ENCODE data around the gene FOXK1. TPM values are rescaled to one million over a fixed set of nuclear protein-coding genes. Genes with fewer than 3 reads are reported as not detected.
"Not testable (repeated sequence)": the region's sequence is repeated elsewhere in the genome, so short reads cannot be mapped to it uniquely, and the experiment has no call there.

FOXK1 gene
- total RNA-seq, result 22.6 TPM

DNA sequence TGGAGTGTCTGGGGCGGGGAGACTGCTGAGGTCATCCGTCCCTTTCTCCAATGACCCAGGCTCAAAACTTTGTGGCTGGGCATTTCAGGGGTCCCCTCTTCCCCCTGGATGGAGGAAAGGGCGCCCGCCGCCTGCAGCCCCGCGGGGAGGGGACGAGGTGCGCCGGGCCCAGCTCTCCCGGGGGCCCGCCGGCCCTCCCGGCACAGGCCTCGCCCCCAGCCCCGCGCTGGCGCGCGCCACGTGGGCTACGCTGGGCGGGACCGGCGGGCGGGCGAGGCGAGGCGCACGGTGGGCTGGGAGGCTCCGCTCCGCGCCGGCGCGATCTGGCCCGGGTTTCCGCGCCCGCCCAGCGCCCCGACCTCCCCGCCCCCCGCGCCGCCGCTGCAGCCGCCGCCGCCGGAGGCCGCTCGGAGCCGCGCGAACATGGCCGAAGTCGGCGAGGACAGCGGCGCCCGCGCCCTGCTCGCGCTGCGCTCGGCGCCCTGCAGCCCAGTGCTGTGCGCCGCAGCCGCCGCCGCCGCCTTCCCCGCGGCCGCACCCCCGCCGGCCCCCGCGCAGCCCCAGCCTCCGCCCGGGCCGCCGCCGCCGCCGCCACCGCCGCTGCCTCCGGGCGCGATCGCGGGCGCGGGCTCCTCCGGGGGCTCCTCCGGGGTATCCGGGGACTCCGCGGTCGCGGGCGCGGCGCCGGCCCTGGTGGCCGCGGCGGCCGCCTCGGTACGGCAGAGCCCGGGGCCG is at the start of gene FOXK1:
Gene FOXK1, plus strand, starts transcription at position 410 of the 735 bp plus-strand sequence. Its CDS starts 14 bp downstream, at position 424.
- DNase-seq (ENCODE audit: low read depth in 2 of 3, low spot score in 2 of 3), result peak; percentile 55 to 80 (median 77)

DNA sequence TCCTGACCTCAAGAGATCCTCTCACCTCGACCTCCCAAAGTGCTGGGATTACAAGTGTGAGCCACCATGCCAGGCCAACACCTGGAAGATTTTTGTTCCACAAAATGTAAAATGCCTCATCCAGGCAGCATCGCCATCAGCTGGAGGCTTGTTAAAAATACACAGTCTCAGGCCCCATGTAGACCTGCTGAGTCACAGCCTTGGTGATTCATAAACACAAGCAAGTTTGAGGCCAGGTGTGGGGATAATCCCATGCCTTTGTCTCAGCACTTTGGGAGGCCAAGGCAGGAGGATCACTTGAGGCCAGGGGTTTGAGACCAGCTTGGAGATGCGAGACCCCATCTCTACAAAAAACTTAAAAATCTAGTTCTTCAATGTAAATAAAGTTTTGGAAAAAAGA is 49.1 kb upstream of the FOXK1 start:
- DNase-seq (ENCODE audit: low read depth in 2 of 3, low spot score in 2 of 3), result peak in 2 of 3 donors; percentile 37 to 49

DNA sequence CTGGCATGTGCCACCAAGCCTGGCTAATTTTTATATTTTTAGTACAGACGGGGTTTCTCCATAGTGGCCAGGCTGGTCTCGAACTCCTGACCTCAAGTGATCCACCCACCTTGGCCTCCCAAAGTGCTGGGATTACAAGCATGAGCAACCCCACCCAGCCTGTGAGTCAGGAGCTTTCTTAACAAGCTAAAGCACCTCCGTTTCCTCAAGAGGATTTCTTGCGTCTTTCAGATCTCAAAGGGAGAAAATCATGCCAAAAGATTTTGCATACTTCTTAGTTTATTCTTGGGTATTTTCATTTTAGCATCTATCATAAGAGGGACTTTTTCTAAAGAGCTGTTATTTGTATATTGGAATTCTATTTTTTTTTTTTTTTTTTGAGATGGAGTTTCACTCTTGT is 47.9 kb upstream of the FOXK1 start:
- no peak for DNase-seq (ENCODE audit: low read depth in 2 of 3, low spot score in 2 of 3)

DNA sequence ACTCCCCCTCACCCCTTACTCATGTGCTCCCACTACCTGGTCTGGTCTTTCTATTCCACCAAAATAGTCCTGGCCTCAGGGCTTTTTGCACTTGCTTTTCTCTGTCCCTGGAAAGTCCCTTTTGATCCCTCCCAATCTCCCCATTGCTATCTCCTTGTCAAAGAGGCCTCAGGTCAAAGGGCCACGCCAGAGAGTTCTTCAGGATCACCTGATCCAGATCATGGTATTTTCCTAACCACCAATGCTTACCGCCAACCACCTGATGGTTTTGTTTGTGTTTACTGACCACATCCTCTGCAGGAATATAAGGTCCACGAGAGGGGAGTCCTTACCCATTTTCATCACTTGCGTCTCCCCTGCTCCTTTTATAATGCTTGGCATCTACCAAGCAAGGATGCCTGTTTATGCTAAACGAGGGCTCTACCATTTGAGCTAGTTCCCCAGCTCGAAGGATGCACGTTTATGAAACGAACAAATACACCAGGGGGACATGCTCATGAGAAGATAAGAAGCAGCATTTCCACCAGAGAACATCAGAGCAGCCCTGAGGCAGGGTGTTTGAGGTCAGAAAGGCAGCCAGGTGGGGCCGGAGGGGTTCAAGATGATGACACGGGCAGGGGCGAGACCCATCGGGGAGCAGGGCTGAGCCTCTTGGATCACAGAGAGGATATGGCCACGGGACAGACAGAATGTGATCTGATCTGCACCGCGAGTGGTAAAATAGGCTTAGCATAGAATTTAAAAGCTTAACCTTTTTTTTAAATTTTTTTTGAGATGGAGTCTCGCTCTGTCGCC is 43.1 kb upstream of the FOXK1 start:
- no peak for DNase-seq (ENCODE audit: low read depth in 2 of 3, low spot score in 2 of 3)

DNA sequence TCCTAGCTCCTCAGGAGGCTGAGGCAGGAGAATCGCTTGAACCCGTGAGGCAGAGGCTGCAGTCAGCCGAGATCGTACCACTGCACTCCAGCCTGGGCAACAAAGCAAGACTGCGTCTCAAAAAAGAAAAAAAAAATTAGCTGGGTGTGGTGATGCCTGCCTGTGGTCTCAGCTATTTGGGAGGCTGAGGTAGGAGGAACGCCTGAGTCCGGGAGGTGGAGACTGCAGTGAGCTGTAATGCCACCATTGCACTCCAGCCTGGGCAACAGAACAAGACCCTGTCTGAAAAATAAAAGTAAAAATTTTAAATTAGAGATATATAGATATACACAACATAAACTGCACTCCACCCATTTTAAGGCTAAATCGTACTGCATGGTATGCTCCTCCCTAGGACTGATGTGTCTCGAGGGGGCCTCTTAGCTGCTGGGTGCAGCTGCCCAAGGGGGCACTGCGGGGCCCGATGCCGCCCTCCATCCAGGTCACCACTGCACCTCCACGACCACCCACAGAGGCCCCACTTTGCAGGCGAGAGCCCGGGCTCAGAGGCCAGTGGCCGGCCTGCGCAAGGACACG is 40.9 kb upstream of the FOXK1 start:
- DNase-seq (ENCODE audit: low read depth in 2 of 3, low spot score in 2 of 3), result no peak

DNA sequence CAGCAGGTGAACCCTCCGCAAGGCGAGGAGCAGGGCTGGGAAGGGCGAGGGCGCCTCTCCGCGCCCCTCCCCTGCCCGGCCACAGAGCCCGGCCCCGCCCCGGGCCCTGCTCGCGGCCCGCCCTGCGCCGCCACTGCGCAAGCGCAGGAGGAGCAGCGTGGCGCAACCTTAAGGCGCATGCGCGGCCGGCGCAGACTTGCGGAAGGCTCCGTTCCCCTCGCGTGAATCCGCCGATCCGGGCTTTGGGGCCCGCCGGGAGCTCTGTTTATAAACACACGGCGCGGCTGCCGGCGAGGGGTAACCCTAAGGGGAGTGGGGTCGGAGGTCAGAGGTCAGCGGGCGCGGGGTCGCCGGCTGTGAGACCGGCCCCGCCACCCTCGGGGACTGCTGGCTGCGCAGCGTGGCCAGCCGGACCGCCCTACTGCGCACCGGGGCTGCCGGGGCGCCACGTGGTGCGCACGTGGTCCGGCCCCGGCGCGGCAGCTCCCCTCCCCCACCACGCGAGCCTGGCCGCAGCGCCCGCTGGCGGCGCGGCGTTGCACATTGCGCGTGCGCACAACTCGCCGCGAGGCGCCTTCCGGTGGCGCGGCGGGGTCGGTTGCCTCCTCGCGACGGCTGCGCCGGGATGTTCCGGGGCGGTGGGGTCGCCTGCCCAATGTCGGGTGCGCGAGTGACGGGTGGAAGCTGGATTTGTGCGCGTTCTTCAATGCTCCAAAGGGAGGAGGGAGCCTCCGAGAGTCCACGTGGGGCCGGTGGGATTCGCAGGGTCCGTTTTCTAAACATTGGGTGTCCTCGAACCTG is 40.2 kb upstream of the FOXK1 start:
- DNase-seq (ENCODE audit: low read depth in 2 of 3, low spot score in 2 of 3), result peak; percentile 95 to 99 (median 97)

DNA sequence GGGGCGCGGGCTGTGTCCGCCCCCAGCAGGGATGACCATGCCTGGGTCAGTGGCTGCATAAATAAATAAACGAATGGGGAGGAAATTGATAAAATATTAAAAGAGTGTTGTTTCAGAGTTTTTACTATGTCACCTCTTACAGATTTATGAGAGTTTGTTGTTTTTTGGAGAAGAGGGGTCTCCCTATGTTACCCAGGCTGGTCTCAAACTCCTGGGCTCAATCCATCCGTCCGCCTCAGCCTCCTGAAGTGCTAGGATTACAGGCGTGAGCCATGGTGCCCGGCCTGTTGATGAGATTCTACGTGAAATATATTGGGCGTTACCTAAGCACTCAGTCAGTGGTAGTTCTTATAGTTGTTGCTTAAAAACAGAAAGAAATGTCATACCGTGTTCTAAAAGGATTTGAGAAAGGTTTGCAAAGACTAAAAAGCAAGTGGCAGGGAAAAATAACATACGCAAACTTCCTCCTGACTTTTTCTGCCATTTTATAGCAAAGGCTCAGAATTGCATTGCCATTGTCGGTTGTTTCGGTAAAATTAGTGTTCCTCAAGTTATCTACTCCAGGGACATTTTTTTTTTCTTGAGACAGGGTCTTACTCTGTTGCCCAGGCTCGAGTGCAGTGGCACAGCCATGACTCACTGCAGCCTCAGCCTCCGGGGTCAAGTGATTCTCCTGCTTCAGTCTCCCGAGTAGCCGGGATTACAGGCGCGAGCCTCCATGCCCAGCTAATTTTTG is 39.5 kb upstream of the FOXK1 start:
- DNase-seq (ENCODE audit: low read depth in 2 of 3, low spot score in 2 of 3), result peak in 1 of 3 donors; percentile 27

DNA sequence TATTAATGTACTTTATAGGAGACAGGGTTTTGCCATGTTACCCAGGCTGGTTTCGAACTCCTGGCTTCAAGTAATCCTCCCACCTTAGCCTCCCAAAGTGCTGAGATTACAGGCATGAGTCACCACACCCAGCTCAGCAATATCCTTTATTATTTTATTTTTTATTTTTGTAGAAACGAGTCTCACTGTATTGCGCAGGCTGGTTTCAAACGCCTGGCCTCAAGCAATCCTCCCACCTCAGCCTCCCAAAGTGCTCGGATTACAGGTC is 39.0 kb upstream of the FOXK1 start:
- not testable (repeated sequence) for DNase-seq (ENCODE audit: low read depth in 2 of 3, low spot score in 2 of 3)

DNA sequence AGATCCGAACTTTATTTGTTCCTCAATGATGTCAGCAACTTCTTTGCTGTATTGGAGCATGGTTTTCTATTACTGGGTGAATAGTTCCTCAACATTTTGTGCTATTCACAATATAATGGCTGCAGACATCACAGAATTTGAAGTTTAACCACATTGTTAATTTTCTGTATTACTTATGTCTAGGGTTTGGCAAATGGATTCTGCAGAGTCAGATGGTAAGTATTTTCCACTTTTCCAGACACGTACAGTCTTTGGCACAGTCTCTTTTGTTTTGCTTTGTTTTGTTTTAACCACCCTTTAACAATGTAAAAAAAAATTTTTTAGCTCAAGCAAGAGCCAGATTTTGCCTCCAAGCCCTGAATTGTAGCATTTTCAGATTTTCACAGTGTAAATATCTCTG is 36.8 kb upstream of the FOXK1 start:
- DNase-seq (ENCODE audit: low read depth in 2 of 3, low spot score in 2 of 3), result no peak

DNA sequence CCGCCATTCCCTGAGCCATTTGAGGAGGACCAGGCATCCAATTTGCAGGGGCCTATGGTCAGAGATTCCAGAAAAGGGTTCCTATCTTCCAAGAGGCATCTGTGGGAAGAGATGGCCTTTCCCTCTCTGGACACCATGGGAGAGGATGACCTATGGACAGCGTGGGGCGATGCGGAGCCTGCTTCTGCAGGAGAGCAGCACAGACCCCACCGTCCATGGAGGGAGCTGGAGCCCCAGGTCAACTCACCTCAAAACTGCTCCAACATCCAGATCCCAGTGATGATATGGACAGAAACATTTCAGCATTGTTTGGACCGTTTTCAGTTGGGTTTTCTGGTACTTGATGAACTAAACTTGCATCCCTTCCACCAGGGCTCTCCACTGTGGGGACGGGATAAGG is 34.0 kb upstream of the FOXK1 start:
- no peak for DNase-seq (ENCODE audit: low read depth in 2 of 3, low spot score in 2 of 3)

DNA sequence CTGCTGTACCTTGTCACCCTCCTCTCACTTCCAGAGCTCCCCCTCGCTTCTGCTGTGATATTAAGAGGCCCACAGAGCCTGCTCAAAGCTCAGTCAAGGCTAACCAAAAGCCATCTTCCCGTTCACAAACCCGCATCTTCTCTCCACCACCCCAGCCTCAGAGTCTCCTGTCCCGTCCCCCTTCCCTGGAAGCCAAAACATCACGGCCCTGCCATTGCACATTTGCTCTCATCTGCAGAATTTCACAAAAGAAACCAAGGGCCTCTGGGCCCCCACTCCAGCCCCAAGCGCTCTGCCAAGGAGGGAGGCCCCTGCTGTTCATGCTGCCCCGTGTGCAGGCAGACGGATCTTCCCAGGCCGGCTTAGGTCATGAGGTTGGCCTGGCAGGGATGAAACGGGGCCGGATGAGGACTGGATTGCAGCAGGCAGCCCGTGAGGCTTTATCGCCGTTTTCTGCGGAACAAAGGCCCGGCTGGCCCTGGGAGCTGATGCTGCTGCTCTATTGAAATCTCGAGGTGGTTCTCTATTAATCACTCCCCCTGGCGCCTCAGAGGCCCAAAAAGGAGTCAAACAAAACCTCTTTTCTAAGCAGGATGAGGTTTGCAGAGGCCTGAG is 31.6 kb upstream of the FOXK1 start:
- no peak for DNase-seq (ENCODE audit: low read depth in 2 of 3, low spot score in 2 of 3)

DNA sequence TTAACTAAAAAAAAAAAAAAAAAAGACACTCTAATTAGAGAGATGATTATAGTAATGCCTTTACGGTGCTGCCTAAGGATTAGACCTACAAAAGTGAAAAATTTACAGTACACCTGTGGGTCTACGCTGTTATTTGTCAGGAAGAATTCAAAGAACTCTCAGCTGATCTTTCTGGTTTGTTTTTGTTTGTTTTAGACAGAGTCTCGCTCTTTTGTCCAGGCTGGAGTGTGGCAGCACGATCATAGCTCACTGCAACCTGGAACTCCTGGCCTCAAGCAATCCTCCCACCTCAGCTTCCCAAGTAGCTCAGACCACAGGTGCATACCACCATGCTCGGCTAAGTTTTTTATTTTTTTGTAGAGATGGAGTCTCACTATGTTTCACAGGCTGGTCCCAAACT is 28.3 kb upstream of the FOXK1 start:
- no peak for DNase-seq (ENCODE audit: low read depth in 2 of 3, low spot score in 2 of 3)

DNA sequence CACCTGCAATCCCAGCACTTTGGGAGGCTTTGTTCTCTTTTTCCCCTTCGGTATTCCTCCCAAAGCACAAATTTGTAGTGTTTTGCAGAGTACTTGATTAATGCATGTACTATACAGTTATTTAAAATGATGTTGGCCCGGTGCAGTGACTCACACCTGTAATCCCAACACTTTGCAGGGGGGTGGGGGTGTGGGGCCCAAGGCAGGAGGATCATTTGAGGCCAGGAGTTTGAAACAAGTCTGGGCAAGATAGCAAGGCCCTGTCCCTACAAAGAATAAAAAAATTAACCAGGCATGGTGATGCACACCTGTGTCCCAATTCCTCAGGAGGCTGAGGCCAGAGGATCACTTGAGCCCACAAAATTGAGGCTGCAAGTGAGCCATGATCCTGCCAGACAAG is 26.8 kb upstream of the FOXK1 start:
- DNase-seq (ENCODE audit: low read depth in 2 of 3, low spot score in 2 of 3), result no peak

DNA sequence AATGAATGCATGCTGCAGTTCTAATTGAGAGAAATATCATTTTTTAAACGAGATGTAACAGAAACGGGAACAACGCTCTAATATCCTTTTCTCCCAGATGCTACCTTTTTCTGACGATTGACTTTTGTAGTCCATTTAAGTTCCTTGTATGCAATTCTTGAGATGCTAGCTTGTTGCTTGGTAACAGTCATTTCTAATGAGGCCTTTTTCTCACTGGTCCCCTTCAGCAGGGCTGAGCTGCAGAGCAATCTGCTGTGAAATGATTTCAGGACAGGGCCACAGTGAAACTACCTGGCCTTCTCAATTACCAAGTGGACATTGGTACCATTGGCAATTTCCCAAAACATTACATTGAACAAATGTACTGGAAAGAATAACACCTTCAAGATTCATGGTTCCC is 26.2 kb upstream of the FOXK1 start:
- no peak for DNase-seq (ENCODE audit: low read depth in 2 of 3, low spot score in 2 of 3)

DNA sequence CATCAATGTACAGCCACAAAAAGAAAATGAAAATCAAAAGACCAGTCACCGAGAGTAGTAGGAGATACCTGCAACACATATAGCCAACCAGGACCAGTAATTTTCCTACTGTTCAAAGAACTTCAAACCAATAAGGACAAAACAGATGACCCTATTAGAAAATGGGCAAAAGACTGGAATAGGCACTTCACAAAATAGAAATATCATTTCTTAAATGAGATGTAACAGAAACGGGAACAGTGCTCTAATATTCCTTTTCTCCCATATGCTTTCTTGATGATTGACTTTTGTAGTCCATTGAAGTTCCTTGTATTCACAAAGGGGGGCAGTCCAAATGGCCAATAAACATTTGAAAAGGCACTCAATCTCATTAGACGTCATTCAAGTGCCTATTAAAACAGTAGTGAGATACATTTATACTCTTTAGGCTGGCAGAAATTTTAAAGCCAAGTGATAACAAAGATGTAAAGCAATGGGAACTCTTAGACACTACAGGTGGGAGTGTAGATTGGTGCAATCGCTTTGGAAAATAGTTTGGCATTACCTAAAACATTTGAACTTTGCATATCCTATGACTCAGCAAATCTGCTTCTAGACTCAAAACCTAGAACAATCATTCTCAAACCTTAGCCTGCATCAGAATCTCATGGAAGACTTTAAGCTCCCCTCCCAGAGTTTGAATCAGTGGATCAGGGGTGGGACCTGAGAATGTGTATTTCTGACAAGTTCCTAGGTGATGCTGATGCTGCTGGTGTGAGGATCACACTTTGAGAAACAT is 24.3 kb upstream of the FOXK1 start:
- no peak for DNase-seq (ENCODE audit: low read depth in 2 of 3, low spot score in 2 of 3)

DNA sequence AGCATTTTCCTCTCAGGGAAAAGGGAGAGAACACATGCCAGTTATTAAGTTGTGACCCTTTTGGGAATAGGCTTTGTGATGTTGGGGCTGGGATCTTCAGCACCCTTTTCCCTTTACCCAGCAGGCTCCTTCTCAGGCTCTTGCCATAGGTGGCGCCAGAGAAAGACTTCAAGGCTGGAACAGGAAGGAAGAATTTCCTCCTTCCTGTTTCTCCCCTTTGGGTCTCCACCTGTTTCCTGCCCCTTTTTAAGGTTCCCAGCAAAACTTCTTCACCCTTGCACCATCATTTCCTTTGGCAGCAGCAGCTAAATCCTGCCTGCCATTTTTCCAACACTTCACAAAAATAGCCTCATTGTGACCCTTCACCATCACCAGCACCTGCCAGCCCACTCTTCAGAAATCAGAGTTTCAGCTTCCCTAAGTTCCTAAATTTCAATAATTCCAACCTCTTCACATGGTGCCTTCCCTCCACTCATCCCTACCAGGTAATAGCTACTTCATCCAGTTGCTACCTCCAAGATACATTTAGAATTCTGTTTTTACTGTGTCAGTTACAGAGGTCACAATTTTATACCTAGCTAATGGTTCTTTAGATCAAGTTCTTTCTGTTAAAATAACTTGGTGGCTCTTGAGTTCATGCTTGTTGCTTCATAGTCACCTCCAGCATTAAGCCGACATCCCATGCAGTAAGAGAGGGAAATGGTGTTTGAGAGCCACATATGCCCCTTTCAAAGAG is 22.4 kb upstream of the FOXK1 start:
- no peak for DNase-seq (ENCODE audit: low read depth in 2 of 3, low spot score in 2 of 3)

DNA sequence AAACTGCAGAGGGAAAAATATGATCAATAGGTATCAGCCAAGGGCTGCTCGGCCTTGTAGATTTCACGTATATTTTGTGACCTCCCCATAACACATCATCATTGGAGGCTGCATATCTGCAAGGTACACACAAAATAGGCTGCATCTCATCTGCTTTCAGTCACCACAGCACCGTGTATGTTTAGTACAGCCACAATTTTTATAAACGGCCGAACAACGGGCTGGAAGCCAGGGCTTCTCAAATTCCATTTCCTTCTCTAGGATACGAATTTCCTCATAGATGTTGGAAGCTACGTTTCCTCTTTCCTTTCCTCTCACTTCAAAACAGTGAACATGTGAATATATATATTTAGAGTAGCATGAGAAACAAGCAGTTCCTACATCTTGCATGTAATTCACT is 20.2 kb upstream of the FOXK1 start:
- DNase-seq (ENCODE audit: low read depth in 2 of 3, low spot score in 2 of 3), result no peak

DNA sequence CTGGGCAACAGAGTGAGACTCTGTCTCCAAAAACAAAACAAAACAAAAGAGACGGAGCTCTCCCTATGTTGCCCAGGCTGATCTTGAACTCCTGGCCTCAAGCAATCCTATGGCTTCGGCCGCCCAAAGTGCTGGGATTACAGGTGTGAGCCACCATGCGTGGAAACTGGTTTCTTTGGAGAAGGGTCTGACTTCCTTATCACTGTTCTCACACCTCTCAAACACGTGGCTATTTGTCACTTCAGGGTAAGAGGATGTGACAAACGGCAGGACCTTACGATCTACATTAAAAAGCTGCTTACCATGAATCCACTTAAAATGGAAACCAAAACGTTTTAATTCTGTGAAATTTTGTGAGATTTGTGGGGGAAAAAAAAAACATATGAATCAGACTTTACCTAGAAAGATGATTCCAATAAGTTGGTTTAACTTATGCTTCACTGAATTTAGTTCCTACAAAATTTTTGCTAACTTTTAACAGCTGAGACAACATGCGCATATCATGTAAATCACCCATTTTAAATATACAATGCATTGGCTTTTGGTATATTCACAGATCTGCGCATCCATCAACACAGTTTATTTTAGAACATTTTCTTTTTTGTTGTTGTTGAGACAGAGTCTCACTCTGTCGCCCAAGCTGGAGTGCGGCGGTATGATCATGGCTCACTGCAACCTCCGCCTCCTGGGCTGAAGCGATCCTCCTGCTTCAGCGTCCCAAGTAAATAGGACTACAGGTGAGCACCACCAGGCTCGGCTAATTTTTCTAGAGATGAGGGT is 18.7 kb upstream of the FOXK1 start:
- no peak for DNase-seq (ENCODE audit: low read depth in 2 of 3, low spot score in 2 of 3)

Data from hematopoietic multipotent progenitor cell (in vitro differentiated cells).